Nephron progenitor cell (in vitro differentiated cells): Measurements from ENCODE around the gene TRERF1.

ENCODE experiments used
- DNase-seq: peaks from one replicate; pipeline ENCODE4 v3.0.0; 2021
- H3K27ac Mint-ChIP-seq: 2 replicates; pipeline ENCODE4 v1.8.0; 2021; ENCODE audit warnings: mild to moderate bottlenecking, moderate library complexity, mixed read lengths
- H3K27me3 Mint-ChIP-seq: 2 replicates; pipeline ENCODE4 v1.8.0; 2021; ENCODE audit warnings: mild to moderate bottlenecking, low read depth, mixed read lengths; ENCODE audit not compliant: poor library complexity
- H3K36me3 Mint-ChIP-seq: 2 replicates; pipeline ENCODE4 v1.8.0; 2021; ENCODE audit warnings: low read depth, mixed read lengths
- H3K4me1 Mint-ChIP-seq: 2 replicates; pipeline ENCODE4 v1.8.0; 2021; ENCODE audit warnings: mixed read lengths
- H3K4me3 Mint-ChIP-seq: 2 replicates; pipeline ENCODE4 v1.8.0; 2021; ENCODE audit warnings: mild to moderate bottlenecking, moderate library complexity, mixed read lengths
- H3K9me3 Mint-ChIP-seq: 2 replicates; pipeline ENCODE4 v1.8.0; 2021; ENCODE audit warnings: mild to moderate bottlenecking, moderate library complexity, mixed read lengths
- TF ChIP-seq, protein P1 (sequence below): fragments of 200-600 bp; sonication (generic); IDR thresholded peaks from 2 replicates; pipeline ENCODE4 v1.5.0; 2021; ENCODE audit warnings: antibody characterized with exemption

Gene TRERF1

DNA sequence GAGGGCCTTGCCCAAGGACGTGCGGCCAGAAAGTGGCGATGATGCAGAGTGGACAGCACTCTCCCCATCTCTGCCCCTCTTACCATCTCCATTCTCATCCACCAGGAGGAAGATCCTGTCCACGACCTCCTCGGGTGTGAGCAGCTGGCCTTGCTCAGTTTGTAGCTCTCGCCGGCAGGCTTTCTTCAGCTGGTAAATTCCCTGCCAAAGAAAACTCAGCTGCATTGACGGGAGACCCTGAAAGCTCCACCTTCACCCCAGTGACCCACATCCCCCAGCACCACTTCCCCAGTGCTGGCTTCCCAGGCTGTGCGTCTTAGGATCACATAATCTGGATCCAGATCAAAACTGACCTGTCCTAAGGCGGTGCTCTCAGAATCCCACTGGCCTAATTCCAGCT, 266.1 kb downstream of the TRERF1 start:
- H3K4me1 Mint-ChIP-seq, result peaks cover 3% of the 10 kb centered on the region
- H3K4me3 Mint-ChIP-seq, result no peak overlapping the region
- TF ChIP-seq, protein P1, sequence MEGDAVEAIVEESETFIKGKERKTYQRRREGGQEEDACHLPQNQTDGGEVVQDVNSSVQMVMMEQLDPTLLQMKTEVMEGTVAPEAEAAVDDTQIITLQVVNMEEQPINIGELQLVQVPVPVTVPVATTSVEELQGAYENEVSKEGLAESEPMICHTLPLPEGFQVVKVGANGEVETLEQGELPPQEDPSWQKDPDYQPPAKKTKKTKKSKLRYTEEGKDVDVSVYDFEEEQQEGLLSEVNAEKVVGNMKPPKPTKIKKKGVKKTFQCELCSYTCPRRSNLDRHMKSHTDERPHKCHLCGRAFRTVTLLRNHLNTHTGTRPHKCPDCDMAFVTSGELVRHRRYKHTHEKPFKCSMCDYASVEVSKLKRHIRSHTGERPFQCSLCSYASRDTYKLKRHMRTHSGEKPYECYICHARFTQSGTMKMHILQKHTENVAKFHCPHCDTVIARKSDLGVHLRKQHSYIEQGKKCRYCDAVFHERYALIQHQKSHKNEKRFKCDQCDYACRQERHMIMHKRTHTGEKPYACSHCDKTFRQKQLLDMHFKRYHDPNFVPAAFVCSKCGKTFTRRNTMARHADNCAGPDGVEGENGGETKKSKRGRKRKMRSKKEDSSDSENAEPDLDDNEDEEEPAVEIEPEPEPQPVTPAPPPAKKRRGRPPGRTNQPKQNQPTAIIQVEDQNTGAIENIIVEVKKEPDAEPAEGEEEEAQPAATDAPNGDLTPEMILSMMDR, result no peak
- peaks cover 12% of the 10 kb centered on the region for H3K27me3 Mint-ChIP-seq
- no peaks in the 10 kb centered on the region for H3K36me3 Mint-ChIP-seq
- DNase-seq, result no peak
- no peaks in the 10 kb centered on the region for H3K9me3 Mint-ChIP-seq
- H3K27ac Mint-ChIP-seq, result peak overlapping the region; percentile 26

DNA sequence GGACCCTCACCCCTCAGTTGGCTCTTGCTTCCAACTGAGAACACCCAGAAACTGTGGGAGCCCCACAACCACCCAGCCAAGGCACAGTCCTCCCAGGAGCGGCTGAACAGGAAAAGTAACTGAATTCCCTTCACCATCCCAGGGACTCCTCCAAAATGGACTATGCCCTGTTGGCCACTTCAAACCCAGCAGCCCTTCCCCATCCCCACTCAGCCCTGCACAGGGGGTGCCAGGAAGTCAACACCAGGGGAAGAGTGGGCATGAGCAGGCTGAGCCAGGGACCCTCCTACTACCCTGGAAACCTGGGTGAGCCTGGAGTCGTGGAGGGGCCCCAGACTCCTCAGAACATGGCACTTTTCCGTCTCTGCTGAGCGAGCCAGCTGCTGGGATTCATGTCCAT, 267.3 kb downstream of the TRERF1 start:
- H3K4me1 Mint-ChIP-seq, result peaks cover 7% of the 10 kb centered on the region
- no peak overlapping the region for H3K4me3 Mint-ChIP-seq
- peaks cover 14% of the 10 kb centered on the region for H3K27me3 Mint-ChIP-seq
- no peaks in the 10 kb centered on the region for H3K36me3 Mint-ChIP-seq
- TF ChIP-seq, protein P1, result no peak
- H3K27ac Mint-ChIP-seq, result no peak overlapping the region
- H3K9me3 Mint-ChIP-seq, result no peaks in the 10 kb centered on the region
- DNase-seq, result no peak

DNA sequence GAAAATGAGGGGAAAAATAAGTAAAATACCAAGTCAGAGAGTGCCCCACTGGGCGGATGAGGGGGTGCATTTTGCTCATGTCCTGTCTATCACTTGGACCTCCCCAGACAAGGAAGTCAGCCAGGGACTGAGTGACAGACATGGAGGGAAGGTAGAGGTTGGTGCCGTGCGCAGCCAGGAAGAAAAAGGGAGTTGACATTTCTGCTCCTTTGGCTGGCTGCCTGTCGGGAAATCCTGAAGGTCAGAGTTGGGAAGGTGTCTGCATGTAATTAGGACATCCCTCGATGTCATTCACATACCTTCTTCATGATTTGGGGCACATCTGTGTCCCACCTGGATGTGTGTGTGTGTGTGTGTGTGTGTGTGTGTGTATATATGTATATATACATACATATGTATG, 269.6 kb downstream of the TRERF1 start:
- Mint-ChIP-seq H3K4me3 (no peak overlapping the region), H3K4me1 (peaks cover 21% of the 10 kb centered on the region), H3K27me3 (peaks cover 20% of the 10 kb centered on the region), H3K9me3 (no peaks in the 10 kb centered on the region), H3K36me3 (no peaks in the 10 kb centered on the region), H3K27ac (peak overlapping the region; percentile 79)
- no peak for DNase-seq
- TF ChIP-seq, protein P1, result no peak

DNA sequence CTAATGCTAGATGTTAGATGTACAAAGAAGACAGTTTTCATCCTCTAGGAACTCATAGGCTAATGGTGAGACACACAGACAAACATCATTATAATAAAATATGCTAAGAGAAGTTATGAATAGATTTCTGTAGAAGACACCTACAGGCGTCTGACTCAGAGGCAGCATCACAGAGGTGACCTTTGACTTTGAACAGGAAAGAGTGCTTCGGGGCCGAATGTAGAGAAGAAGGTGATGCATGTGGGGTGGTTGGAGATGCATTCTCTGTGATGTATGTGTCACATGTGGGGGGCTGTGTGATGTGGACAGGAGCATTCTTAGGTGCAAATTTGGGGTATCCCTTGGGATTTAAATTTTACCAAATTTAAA, 271.8 kb downstream of the TRERF1 start:
- Mint-ChIP-seq H3K27ac (no peak overlapping the region), H3K4me3 (no peak overlapping the region), H3K4me1 (peaks cover 21% of the 10 kb centered on the region), H3K36me3 (no peaks in the 10 kb centered on the region), H3K27me3 (peaks cover 21% of the 10 kb centered on the region), H3K9me3 (no peaks in the 10 kb centered on the region)
- DNase-seq, result no peak
- TF ChIP-seq, protein P1, result no peak

DNA sequence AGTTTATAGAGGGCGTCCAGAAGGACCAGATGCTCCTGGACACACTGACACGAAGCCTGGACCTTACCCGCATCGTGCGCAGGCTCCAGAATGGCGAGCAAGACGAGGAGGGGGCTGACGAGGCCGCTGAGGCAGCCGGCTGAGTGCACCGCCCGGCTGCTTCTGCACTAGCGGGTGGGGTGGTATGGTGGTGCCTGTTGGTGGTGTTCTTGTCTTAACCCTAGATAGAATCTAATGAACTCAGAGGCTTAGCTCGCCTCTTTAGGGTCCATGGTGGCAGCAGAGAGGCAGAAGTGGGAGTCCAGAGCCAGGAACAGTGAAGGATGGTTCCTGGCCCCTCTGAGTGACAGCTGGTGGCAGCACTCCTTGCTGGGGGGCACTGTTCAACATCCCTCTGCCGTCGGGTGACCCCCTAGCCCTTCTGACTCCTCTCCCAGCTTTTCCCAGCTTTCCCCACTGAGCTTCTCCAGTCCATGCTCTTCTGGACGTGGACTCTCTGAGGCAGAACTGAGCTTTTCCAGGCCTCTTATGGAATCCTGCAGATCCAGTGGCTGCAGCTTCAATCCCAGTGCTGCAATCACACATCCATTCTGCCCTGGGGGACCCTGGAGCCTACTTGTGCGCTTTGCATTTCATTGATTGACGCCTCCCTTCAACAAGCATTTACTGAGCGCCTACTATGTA, 272.3 kb downstream of the TRERF1 start:
- peaks cover 24% of the 10 kb centered on the region for H3K27me3 Mint-ChIP-seq
- H3K27ac Mint-ChIP-seq, result no peak overlapping the region
- H3K4me3 Mint-ChIP-seq, result peak overlapping the region; percentile 33
- no peaks in the 10 kb centered on the region for H3K9me3 Mint-ChIP-seq
- DNase-seq, result no peak
- peaks cover 21% of the 10 kb centered on the region for H3K4me1 Mint-ChIP-seq
- H3K36me3 Mint-ChIP-seq, result no peaks in the 10 kb centered on the region
- TF ChIP-seq, protein P1, result no peak
